Right lobe of liver (tissue), 4 donors: ENCODE results near the gene MTA2.

Experiments used
- POLR2A ChIP-seq: fragments of 450-650 bp; IDR thresholded peaks from one replicate; pipeline ENCODE4 v1.6.1; 2017; ENCODE audit warnings: antibody characterized with exemption, mild to moderate bottlenecking
- TF ChIP-seq, protein P1 (sequence below), 4 donors: fragments of 200-600 bp in 3 of 4; fragments of 450-650 bp in 1 of 4; IDR thresholded peaks; one replicate each; pipeline versions ENCODE4 v1.5.1 to v1.8.0; 2016 to 2022; ENCODE audit warnings: antibody characterized with exemption in 4 of 4, mild to moderate bottlenecking in 2 of 4
- donor health status: DM: no; HTN: no; CAD: no.
- donor health status: DM: no; HTN: no; CAD: no.
- donor health status: DM: no; HTN: yes; CAD: no.

DNA sequence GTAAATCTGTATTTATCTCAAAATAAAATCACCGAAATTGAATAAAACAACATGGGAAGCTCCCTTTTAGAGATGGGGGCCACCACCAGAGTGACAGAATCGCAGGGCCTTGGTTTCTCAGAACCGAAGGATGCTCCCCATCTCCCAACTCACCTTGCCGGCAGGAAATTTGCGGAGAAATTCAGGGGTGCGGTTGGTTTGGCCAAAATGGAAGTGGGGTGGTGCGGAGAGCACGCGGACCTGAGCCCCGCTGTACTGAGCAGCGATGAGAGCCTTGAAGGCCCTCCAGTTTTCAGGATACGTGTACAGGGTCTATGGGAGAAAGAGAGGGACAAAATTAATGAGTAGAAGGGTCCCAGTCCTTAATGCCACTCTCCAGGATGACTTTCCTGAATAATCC, 29.2 kb downstream of the MTA2 start:
- TF ChIP-seq, protein P1, sequence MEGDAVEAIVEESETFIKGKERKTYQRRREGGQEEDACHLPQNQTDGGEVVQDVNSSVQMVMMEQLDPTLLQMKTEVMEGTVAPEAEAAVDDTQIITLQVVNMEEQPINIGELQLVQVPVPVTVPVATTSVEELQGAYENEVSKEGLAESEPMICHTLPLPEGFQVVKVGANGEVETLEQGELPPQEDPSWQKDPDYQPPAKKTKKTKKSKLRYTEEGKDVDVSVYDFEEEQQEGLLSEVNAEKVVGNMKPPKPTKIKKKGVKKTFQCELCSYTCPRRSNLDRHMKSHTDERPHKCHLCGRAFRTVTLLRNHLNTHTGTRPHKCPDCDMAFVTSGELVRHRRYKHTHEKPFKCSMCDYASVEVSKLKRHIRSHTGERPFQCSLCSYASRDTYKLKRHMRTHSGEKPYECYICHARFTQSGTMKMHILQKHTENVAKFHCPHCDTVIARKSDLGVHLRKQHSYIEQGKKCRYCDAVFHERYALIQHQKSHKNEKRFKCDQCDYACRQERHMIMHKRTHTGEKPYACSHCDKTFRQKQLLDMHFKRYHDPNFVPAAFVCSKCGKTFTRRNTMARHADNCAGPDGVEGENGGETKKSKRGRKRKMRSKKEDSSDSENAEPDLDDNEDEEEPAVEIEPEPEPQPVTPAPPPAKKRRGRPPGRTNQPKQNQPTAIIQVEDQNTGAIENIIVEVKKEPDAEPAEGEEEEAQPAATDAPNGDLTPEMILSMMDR (IDR thresholded peaks at IDR 0.05), result no peak
- TF ChIP-seq POLR2A, result no peak
